NB4 (cell line): Measurements from ENCODE around the gene TOX3.

Experiments used
- POLR2A ChIP-seq: IDR thresholded peaks from 2 replicates; pipeline ENCODE4 v1.6.1; 2011; ENCODE audit warnings: mild to moderate bottlenecking; ENCODE audit not compliant: insufficient read length; ENCODE audit errors: extremely low read depth
- TF ChIP-seq, protein P1 (sequence below): IDR thresholded peaks from one replicate; pipeline ENCODE4 v1.5.1; 2012; ENCODE audit warnings: low read depth, low read length
- TF ChIP-seq, protein P2 (sequence below): IDR thresholded peaks from 2 replicates; pipeline ENCODE4 v1.6.1; 2011; ENCODE audit warnings: low read depth, low read length

DNA sequence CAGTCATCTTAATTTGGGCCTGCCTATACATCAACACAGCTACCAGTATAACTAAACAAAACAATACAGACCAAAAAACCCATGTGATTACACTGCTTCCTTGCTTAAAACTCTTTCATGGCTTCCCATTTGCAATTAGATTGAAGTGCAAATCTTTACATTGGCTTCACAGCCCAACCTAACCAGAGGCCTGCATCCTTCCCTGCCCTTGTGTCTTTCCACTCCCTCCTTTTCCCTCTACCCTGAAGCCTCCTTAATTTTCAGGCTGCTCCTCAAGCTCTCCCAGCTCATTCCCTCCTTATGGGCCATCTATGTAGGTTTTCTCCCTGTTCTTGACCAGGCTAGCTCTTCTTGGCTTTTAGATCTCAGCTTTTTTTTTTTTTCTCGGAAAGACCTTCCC is 147.8 kb downstream of the TOX3 start:
- TF ChIP-seq, protein P1, sequence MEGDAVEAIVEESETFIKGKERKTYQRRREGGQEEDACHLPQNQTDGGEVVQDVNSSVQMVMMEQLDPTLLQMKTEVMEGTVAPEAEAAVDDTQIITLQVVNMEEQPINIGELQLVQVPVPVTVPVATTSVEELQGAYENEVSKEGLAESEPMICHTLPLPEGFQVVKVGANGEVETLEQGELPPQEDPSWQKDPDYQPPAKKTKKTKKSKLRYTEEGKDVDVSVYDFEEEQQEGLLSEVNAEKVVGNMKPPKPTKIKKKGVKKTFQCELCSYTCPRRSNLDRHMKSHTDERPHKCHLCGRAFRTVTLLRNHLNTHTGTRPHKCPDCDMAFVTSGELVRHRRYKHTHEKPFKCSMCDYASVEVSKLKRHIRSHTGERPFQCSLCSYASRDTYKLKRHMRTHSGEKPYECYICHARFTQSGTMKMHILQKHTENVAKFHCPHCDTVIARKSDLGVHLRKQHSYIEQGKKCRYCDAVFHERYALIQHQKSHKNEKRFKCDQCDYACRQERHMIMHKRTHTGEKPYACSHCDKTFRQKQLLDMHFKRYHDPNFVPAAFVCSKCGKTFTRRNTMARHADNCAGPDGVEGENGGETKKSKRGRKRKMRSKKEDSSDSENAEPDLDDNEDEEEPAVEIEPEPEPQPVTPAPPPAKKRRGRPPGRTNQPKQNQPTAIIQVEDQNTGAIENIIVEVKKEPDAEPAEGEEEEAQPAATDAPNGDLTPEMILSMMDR: no peak
- no peak for TF ChIP-seq POLR2A
- TF ChIP-seq, protein P2, sequence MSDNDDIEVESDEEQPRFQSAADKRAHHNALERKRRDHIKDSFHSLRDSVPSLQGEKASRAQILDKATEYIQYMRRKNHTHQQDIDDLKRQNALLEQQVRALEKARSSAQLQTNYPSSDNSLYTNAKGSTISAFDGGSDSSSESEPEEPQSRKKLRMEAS: no peak
